IPS-20b (cell line): ENCODE measurements around the gene ARHGEF7.

Experiments used
- H3K27ac ChIP-seq: one replicate; pipeline ENCODE4 v1.5.1; 2013; ENCODE audit warnings: low read length
- H3K27me3 ChIP-seq: 2 replicates; pipeline ENCODE4 v1.6.1; 2013; ENCODE audit warnings: mild to moderate bottlenecking, low read length, inconsistent platforms; ENCODE audit not compliant: insufficient read depth
- H3K36me3 ChIP-seq: 2 replicates; pipeline ENCODE4 v1.6.1; 2013; ENCODE audit warnings: low read depth, mild to moderate bottlenecking, inconsistent platforms, low read length, moderate library complexity; ENCODE audit not compliant: insufficient read depth
- H3K4me1 ChIP-seq: 2 replicates; pipeline ENCODE4 v1.6.1; 2013; ENCODE audit warnings: mild to moderate bottlenecking, control low read depth, inconsistent platforms, low read length, moderate library complexity; ENCODE audit not compliant: insufficient read depth
- H3K4me3 ChIP-seq: 2 replicates; pipeline ENCODE4 v1.5.1; 2013; ENCODE audit warnings: mild to moderate bottlenecking, low read length, inconsistent platforms
- H3K9ac ChIP-seq: 2 replicates; pipeline ENCODE4 v1.6.1; 2013; ENCODE audit warnings: low read depth, mild to moderate bottlenecking, inconsistent platforms, low read length, moderate library complexity
- H3K9me3 ChIP-seq: 2 replicates; pipeline ENCODE4 v1.6.1; 2013; ENCODE audit warnings: mild to moderate bottlenecking, low read depth, low read length, inconsistent platforms; ENCODE audit not compliant: insufficient read depth

ARHGEF7 gene

DNA sequence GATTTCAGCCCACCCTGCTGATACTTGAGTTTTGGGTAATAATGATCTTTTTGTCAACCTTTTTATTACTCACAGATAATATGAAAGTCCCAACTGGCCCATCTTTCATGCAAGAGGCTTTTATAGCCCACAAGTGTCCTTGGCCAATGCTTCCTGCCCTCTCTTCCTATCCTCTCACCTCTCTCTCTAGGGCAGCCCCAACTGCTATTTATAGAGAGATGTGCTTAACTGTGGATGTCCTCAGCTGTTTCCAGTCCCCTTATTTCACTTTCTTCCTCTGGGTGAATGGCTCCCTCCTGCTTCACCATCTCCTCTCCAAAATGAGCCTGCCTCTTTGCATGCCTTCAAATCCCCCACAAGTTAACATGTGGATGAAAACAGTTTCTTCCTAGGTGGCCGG is 27.4 kb downstream of the ARHGEF7 start:
- Histone ChIP-seq H3K4me3 (no peak overlapping the region), H3K4me1 (no peaks in the 10 kb centered on the region), H3K36me3 (no peaks in the 10 kb centered on the region), H3K27ac (no peak overlapping the region), H3K9ac (no peak overlapping the region), H3K27me3 (no peaks in the 10 kb centered on the region), H3K9me3 (no peaks in the 10 kb centered on the region)

DNA sequence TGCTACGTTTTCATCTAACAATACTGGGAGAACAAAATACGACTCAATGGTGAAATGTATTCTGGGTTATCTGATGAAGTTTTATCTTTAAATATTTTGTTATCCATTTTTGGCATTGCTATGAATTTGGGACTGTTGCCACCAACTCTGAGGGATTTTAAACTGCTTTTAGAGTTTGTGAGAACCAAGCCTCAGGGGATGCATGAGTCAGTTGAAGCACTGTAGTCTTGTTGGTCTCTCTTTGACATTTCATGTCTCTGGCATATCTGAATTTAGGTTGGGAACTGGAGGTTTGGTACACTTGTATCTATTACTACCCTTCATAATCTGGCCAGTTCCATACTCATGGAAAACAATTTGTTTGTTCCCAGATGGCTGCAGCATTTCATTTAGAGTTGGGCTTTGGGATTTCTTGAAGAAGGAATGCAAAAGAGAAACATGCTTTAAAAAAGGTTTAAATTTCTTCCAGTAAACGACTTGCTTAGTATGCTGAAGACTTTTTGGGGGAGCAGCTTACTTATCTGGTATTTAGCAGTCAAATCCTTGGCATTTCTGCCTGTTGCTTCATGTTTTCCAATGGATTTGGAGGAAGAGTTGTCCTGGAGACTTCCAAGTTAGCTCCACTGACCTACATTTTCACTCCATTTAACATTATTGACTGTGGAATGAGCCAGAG is 28.9 kb downstream of the ARHGEF7 start:
- Histone ChIP-seq H3K27me3 (no peaks in the 10 kb centered on the region), H3K27ac (no peak overlapping the region)

DNA sequence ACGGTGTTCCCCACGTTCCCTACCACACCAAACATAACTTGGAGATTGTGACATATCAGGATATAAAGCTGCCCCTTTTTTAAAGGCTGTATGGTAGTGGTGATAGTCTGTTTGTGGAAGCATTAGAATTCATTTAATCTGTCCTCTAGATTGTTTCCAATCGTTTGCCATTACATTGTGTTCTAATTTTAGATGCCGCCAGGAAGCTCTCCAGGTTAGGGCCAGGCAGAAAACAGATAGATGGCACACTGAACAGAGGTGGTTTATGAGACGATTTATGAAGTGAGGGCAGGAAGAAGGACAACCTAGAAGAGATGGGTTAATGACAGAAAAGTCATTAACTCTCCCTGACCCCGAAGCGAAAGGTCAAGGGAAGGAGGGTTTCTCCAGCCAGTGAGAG is 30.0 kb downstream of the ARHGEF7 start:
- Histone ChIP-seq H3K27ac (no peak overlapping the region), H3K9me3 (no peaks in the 10 kb centered on the region), H3K27me3 (no peaks in the 10 kb centered on the region), H3K4me3 (no peak overlapping the region), H3K36me3 (no peaks in the 10 kb centered on the region), H3K4me1 (no peaks in the 10 kb centered on the region), H3K9ac (no peak overlapping the region)

More for the DNA sequence above, 28.9 kb downstream of the ARHGEF7 start:
- no peak overlapping the region for H3K9ac ChIP-seq
- H3K9me3 ChIP-seq, result no peaks in the 10 kb centered on the region
- H3K4me1 ChIP-seq, result no peaks in the 10 kb centered on the region
- H3K36me3 ChIP-seq, result no peaks in the 10 kb centered on the region
- H3K4me3 ChIP-seq, result no peak overlapping the region

DNA sequence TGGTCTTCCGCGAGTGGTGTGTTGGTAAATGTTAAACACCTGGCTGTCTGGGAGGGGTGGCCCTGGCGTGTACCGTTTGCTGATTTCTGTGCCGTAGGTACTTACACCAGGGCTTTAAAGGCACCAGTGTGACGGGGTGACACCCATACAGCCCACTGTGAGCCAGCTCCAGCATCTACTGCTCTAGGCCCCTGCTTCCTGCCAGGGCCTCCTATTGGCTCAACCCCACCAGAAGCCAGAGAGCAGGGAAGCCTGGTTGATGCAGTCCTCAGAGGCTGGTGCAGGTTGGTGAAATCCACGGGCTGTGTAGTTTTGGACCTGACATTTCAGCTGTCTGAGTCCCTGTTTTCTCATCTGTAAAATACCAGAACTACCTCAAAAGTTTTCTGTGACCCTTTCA is 30.4 kb downstream of the ARHGEF7 start:
- Histone ChIP-seq H3K4me1 (no peaks in the 10 kb centered on the region), H3K27me3 (no peaks in the 10 kb centered on the region), H3K27ac (no peak overlapping the region), H3K9ac (no peak overlapping the region), H3K9me3 (no peaks in the 10 kb centered on the region), H3K4me3 (no peak overlapping the region), H3K36me3 (no peaks in the 10 kb centered on the region)

DNA sequence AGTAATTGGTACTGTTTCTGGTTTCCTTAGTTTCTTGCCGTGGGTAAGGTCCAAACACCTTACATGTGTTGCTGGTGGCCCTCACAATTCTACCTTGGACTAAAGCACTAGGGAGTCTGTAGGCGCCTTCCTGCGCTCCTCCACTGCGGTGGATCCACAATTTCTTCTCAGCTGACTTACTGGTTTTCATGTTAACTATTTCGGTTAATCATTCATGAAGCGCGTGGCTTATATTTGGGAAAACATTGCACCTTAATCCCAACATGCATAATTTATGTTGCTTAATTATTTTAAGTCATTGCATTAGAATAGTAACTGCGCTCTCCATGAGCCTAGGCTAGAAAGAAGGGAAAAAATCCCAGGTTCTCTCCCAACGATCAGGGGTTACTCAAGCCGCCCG is 37.7 kb downstream of the ARHGEF7 start:
- Histone ChIP-seq H3K27ac (peak overlapping the region; percentile 67), H3K9ac (peak overlapping the region; percentile 95), H3K4me3 (peak overlapping the region; percentile 96), H3K9me3 (no peaks in the 10 kb centered on the region), H3K27me3 (no peaks in the 10 kb centered on the region), H3K4me1 (peaks cover 9% of the 10 kb centered on the region), H3K36me3 (peaks cover 3% of the 10 kb centered on the region; the same call in 1 of the 2 replicates)

DNA sequence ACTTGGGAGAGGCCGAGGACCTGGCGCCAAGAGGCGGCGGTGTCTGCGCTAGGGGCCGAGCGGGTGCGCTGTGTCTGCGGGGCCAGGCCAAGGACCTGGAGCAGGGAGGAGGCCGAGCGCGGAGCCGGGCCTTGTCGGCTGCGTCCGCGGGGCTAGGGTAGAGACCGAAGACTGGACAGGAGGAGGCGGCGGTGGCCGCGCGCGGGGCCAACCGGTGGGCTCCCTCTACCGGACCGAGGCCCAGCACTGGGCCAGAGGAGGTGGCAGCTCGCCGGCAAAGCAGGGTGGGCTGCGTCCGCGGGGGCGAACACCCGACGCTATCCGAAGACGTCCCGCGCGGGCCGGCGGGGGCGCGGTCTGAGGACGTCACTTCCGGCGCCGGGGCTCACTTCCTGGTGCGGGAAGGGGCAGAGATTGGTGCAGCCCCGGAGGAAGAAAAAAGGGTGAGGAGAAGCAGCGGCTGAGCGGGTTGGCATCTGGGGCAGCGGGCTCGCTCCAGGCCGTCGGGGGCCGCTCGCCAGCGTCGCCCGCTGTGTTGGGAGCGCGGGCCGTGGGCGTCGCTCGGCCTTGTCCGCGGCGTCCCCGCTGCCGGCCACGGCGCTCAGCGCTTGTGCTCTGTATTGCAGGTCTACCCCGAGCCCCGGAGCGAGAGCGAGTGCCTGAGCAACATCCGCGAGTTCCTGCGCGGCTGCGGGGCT is 38.3 kb downstream of the ARHGEF7 start:
- H3K4me1 ChIP-seq, result peaks cover 9% of the 10 kb centered on the region

DNA sequence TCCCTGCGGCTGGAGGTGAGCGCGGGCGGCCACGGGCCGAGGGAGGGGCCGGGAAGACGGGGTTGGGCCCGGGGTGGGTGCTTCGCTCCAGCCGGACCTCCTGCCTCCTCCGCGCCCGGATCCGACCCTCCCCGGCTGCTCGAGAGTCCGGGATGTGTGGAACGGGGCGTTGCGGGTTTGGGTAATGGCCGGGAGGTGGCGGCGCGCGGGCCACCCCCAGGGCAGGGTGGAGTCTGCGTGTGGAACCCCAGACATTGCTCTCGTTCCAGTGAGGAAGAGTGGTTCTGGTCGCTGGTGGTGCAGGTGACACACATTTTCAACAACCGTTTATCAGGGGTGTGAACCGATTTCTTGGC is 38.8 kb downstream of the ARHGEF7 start:
- Histone ChIP-seq H3K9ac (peak overlapping the region; percentile 95), H3K9me3 (no peaks in the 10 kb centered on the region), H3K4me1 (peaks cover 9% of the 10 kb centered on the region), H3K4me3 (peak overlapping the region; percentile 96), H3K27ac (no peak overlapping the region), H3K36me3 (peaks cover 14% of the 10 kb centered on the region; the same call in 1 of the 2 replicates), H3K27me3 (no peaks in the 10 kb centered on the region)

More for the DNA sequence above, 38.3 kb downstream of the ARHGEF7 start:
- H3K4me3 ChIP-seq, result peak overlapping the region; percentile 96
- no peaks in the 10 kb centered on the region for H3K27me3 ChIP-seq
- H3K9ac ChIP-seq, result peak overlapping the region; percentile 95
- peak overlapping the region; percentile 67 for H3K27ac ChIP-seq
- H3K9me3 ChIP-seq, result no peaks in the 10 kb centered on the region
- peaks cover 9% of the 10 kb centered on the region; the same call in 1 of the 2 replicates for H3K36me3 ChIP-seq

DNA sequence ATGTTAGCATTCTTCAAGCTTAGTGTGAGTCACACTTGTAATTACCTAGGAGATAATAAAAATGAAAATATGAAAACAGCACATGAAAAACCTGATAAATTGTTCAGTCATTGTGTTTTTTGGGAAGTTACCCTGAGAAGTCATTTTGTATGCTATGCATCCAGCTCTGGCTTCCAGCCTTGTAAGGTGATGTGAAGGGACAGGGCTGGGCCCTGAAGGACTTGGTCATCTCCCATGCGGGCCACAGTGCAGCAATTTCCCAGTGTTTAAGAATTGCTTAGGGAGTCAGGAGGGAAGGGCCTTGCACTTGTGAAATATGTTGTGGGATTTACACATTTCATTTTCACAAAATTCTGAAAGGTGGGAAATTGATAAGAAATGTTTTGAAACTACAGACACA is 41.3 kb downstream of the ARHGEF7 start:
- Histone ChIP-seq H3K9ac (no peak overlapping the region), H3K27ac (no peak overlapping the region), H3K27me3 (no peaks in the 10 kb centered on the region), H3K9me3 (no peaks in the 10 kb centered on the region), H3K4me3 (no peak overlapping the region), H3K36me3 (peaks cover 28% of the 10 kb centered on the region; the same call in 1 of the 2 replicates), H3K4me1 (peaks cover 9% of the 10 kb centered on the region)

DNA sequence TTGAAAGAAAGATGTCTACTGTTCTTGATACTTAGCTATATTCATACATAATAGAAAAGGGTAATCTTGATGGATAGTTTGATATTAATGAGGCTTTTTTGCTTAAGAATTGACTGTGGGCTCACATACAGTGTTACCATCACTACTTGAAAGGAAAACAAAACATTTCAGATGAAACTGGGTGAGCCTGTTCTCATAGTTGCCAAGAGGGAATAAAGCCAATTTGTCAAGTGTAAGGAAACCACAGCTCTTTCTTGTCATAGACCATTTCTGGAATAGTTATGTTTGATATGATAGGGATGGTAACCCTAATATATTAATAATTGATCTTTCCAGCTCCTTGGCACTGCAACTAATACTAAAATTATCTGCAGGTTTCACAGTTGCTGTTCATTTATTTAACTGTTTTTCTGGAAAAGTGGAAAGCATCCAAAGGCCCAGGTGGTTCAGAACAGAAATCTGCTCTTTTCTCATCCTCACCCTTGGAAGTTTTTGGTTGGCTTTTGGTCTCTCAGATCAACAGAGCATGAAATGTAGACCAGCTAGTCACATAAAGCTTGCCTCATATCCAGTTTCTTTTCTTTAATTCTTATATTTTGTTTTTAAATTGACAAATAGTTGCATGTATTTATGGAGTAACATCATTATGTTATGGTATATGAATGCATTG is 43.2 kb downstream of the ARHGEF7 start:
- Histone ChIP-seq H3K9ac (no peak overlapping the region), H3K4me3 (no peak overlapping the region), H3K27me3 (no peaks in the 10 kb centered on the region), H3K36me3 (peaks cover 28% of the 10 kb centered on the region; the same call in 1 of the 2 replicates), H3K4me1 (peaks cover 5% of the 10 kb centered on the region), H3K27ac (no peak overlapping the region), H3K9me3 (no peaks in the 10 kb centered on the region)

DNA sequence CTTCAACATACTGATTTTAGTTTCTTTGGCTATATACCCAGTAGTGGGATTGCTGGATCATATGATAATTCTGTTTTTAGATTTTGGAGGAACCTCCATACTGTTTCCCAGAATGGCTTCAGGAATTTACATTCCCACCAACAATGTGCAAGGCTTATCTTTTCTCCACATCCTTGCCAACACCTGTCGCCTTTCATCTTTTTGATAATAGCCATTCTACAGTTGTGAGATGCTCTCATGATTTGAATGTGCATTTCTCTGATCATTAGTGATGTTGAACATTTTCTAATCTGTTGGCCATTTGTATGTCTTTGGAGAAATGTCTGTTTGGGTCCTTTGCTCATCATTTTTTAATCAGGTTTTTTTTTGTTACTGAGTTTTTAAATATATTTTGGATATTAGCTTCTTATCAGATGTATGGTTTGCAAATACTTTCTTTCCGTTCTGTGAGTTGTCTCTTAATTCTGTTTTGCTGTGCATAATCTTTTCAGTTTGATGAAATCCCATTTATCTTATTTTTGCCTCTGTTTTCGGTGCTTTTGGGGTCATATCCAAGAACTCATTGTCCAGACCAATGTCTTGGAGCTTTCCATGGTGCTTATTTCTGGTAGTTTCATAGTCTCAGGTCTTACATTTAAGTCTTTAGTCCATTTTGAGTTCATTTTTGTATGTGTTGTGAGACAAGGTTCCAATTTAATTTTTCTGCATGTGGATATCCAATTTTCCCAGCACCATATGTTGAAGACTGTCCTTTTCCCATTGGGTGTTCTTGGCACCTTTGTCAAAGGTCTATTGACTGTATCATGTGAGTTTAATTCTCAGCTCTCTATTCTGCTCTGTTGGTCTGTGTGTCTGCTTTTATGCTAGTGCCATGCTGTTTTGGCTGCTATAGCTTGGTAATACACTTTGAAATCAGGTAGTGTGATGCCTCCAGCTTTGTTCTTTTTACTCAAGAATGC is 44.5 kb downstream of the ARHGEF7 start:
- peaks cover 28% of the 10 kb centered on the region; the same call in 1 of the 2 replicates for H3K36me3 ChIP-seq
- H3K4me3 ChIP-seq, result no peak overlapping the region
- peaks cover 1% of the 10 kb centered on the region for H3K4me1 ChIP-seq
- no peaks in the 10 kb centered on the region for H3K9me3 ChIP-seq
- H3K27me3 ChIP-seq, result no peaks in the 10 kb centered on the region
- H3K27ac ChIP-seq, result no peak overlapping the region
- no peak overlapping the region for H3K9ac ChIP-seq

DNA sequence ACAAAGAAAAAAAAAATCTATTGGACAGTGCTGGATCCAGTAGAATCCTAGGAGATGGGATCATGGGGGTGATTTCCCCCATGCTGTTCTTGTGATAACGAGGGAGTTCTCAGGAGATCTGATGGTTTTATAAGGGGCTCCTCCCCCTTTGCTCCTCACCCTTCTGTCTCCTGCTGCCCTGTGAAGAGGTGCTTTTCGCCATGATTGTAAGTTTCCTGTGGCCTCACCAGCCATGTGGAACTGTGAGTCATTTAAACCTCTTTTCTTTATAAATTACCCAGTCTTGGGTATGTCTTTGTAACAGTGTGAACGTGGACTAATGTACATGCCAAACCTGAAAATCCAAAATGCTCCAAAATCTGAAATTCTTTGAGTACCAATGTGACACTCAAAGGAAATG is 45.5 kb downstream of the ARHGEF7 start:
- Histone ChIP-seq H3K4me1 (no peaks in the 10 kb centered on the region), H3K9me3 (no peaks in the 10 kb centered on the region), H3K4me3 (no peak overlapping the region), H3K9ac (no peak overlapping the region), H3K27me3 (no peaks in the 10 kb centered on the region), H3K36me3 (peaks cover 28% of the 10 kb centered on the region; the same call in 1 of the 2 replicates), H3K27ac (no peak overlapping the region)
